Transverse colon (tissue), 4 donors: ENCODE results near the gene SEC24C. TPM values are rescaled to one million over a fixed set of nuclear protein-coding genes. Genes with fewer than 3 reads are reported as not detected.

ENCODE experiments used
- DNase-seq: peaks from one replicate; pipeline ENCODE4 v3.0.0-alpha.2; 2019
- H3K27ac ChIP-seq, 4 donors: fragments of 200-600 bp; sonication (generic); 2 replicates each; pipeline ENCODE4 v1.5.1; 2016 to 2018; ENCODE audit warnings: inconsistent platforms in 4 of 4
- H3K27me3 ChIP-seq: fragments of 200-600 bp; sonication (generic); 2 replicates; pipeline ENCODE4 v1.5.1; 2017; ENCODE audit warnings: inconsistent platforms
- H3K36me3 ChIP-seq, 4 donors: fragments of 200-600 bp; sonication (generic); 2 replicates each; pipeline ENCODE4 v1.5.1; 2017 to 2019; ENCODE audit warnings: inconsistent platforms in 4 of 4
- H3K4me1 ChIP-seq, 4 donors: fragments of 200-600 bp; sonication (generic); 2 replicates each; pipeline ENCODE4 v1.5.1; 2017 to 2020; ENCODE audit warnings: inconsistent platforms in 4 of 4
- H3K4me3 ChIP-seq, 4 donors: fragments of 200-600 bp; sonication (generic); 1 replicate in 1 of 4; 2 replicates in 3 of 4; pipeline versions ENCODE4 v1.5.1 to v1.6.1; 2017 to 2019; ENCODE audit warnings: inconsistent platforms in 4 of 4
- H3K9me3 ChIP-seq, 2 donors: fragments of 200-600 bp; sonication (generic); 2 replicates each; pipeline ENCODE4 v1.5.1; 2017 to 2019; ENCODE audit warnings: inconsistent platforms in 2 of 2
- CTCF ChIP-seq, 5 experiments: fragments of 200-600 bp in 3 of 5; fragments of 450-650 bp in 2 of 5; sonication (generic) in 3 of 5; IDR thresholded peaks; 1 replicate in 2 of 5; 2 replicates in 3 of 5; pipeline ENCODE4 v1.5.1; 2016 to 2017; ENCODE audit warnings: antibody characterized with exemption in 5 of 5, inconsistent platforms in 3 of 5, mild to moderate bottlenecking in 2 of 5, moderate library complexity in 1 of 5
- EP300 ChIP-seq: sonication (generic); formaldehyde crosslinking; IDR thresholded peaks from one replicate; pipeline ENCODE4 v1.6.1; 2017; ENCODE audit warnings: antibody characterized with exemption, low read depth
- POLR2A ChIP-seq: fragments of 450-650 bp; IDR thresholded peaks from one replicate; pipeline ENCODE4 v1.6.1; 2016; ENCODE audit warnings: antibody characterized with exemption, mild to moderate bottlenecking, moderate library complexity
- POLR2AphosphoS5 ChIP-seq, 3 donors: sonication (generic); formaldehyde crosslinking; IDR thresholded peaks; one replicate each; pipeline ENCODE4 v1.6.1; 2016; ENCODE audit warnings: antibody characterized with exemption in 3 of 3
- WGBS, 2 donors: methylation state at CpG; one replicate each; pipeline ENCODE4 v1.1.5; 2018; ENCODE audit warnings: low coverage in 1 of 2; 5-methylcytosine and 5-hydroxymethylcytosine counted together
- in situ Hi-C, 4 donors: fragments of 200-750 bp; cut with MboI; loops; one replicate each; pipeline versions ENCODE4 v1.15.0 to v1.15.1; 2017; ENCODE audit warnings: low sequenced_read_pairs in 3 of 4, low pct_ligation_motif_present in 1 of 4, low pct_unique_long_range_greater_than_20kb in 1 of 4
- intact Hi-C: fragments of 100-400 bp; cut with DNase I; formaldehyde crosslinking; loops from one replicate; pipeline ENCODE4 v1.15.1; 2023; ENCODE audit warnings: low total_unique reads
- total RNA-seq, 4 donors: library from RNA; depleted of rRNA; stranded (reverse); fragments of >200 nt; gene quantifications; one replicate each; pipeline ENCODE4 v1.1.0, GENCODE V29; 2016

SEC24C gene
- total RNA-seq, 4 donors from 2014 or later, result 46.7 to 104 (median 80.2) TPM

GRCh38 chr10:73788864-73789658 is 44.9 kb downstream of the SEC24C start:
- TF ChIP-seq CTCF (IDR thresholded peaks at IDR 0.05) (no peak), POLR2A (no peak), POLR2AphosphoS5 (IDR thresholded peaks at IDR 0.05) (no peak), EP300 (no peak)
- intact Hi-C loops (no loop called here), in situ Hi-C loops (no loop called here)
- no peaks in the 10 kb centered on the region for H3K9me3 ChIP-seq
- no peaks in the 10 kb centered on the region for H3K27me3 ChIP-seq
- H3K27ac ChIP-seq, result no peak overlapping the region
- H3K4me1 ChIP-seq, result peaks cover 12 to 30% (median 22%) of the 10 kb centered on the region in 4 donors
- peaks cover 0 to 45% (median 22%) of the 10 kb centered on the region in 4 donors for H3K36me3 ChIP-seq
- DNase-seq, result no peak
- WGBS, 2 donors, result 87% methylated on average over 17 of the region's 17 CpGs; no CpG with 5 or more reads in 1 of the 2 donors
- no peak overlapping the region for H3K4me3 ChIP-seq

- in situ Hi-C loops, result no loop called here
These were observed 45.5 kb downstream of the SEC24C start for GRCh38 chr10:73789659-73790055.

GRCh38 chr10:73790886-73791625 is 46.9 kb downstream of the SEC24C start:
- intact Hi-C loops, result no loop called here
- WGBS, 2 donors, result 86 to 95% methylated on average over 10 to 22 of the region's 22 CpGs
- peaks cover 12 to 21% (median 16%) of the 10 kb centered on the region in 4 donors for H3K4me1 ChIP-seq
- no peak overlapping the region for H3K27ac ChIP-seq
- peaks cover 0 to 62% (median 32%) of the 10 kb centered on the region in 4 donors for H3K36me3 ChIP-seq
- no peak for TF ChIP-seq EP300
- TF ChIP-seq POLR2AphosphoS5 (IDR thresholded peaks at IDR 0.05), result no peak
- TF ChIP-seq CTCF (IDR thresholded peaks at IDR 0.05), result no peak
- TF ChIP-seq POLR2A, result no peak
- no peaks in the 10 kb centered on the region for H3K27me3 ChIP-seq
- no peak for DNase-seq
- no peak overlapping the region for H3K4me3 ChIP-seq
- no peaks in the 10 kb centered on the region for H3K9me3 ChIP-seq
- in situ Hi-C loops, result no loop called here

More at GRCh38 chr10:73789659-73790055, 45.5 kb downstream of the SEC24C start:
- Histone ChIP-seq H3K27ac (no peak overlapping the region), H3K9me3 (no peaks in the 10 kb centered on the region), H3K4me1 (peaks cover 12 to 24% (median 21%) of the 10 kb centered on the region in 4 donors), H3K27me3 (no peaks in the 10 kb centered on the region), H3K36me3 (peaks cover 0 to 51% (median 25%) of the 10 kb centered on the region in 4 donors), H3K4me3 (no peak overlapping the region)
- no peak for TF ChIP-seq CTCF (IDR thresholded peaks at IDR 0.05)
- no peak for TF ChIP-seq EP300
- TF ChIP-seq POLR2AphosphoS5 (IDR thresholded peaks at IDR 0.05), result no peak
- TF ChIP-seq POLR2A, result no peak
- 94% methylated on average over 10 of the region's 10 CpGs; no CpG with 5 or more reads in 1 of the 2 donors for WGBS, 2 donors
- intact Hi-C loops, result no loop called here
- DNase-seq, result no peak

GRCh38 chr10:73791871-73792400 is 47.8 kb downstream of the SEC24C start:
- Histone ChIP-seq H3K27me3 (no peaks in the 10 kb centered on the region), H3K36me3 (peaks cover 0 to 68% (median 35%) of the 10 kb centered on the region in 4 donors), H3K4me1 (peaks cover 7 to 14% (median 8%) of the 10 kb centered on the region in 4 donors), H3K4me3 (no peak overlapping the region), H3K27ac (no peak overlapping the region), H3K9me3 (no peaks in the 10 kb centered on the region)
- intact Hi-C loops (no loop called here), in situ Hi-C loops (no loop called here)
- WGBS, 2 donors, result 93% methylated on average over 25 of the region's 26 CpGs; no CpG with 5 or more reads in 1 of the 2 donors
- TF ChIP-seq POLR2AphosphoS5 (IDR thresholded peaks at IDR 0.05) (no peak), POLR2A (no peak), EP300 (no peak), CTCF (IDR thresholded peaks at IDR 0.05) (no peak)
- DNase-seq, result no peak
